Smooth muscle cell of the pulmonary artery (primary cell): ENCODE measurements around the gene TMX2. TPM values are rescaled to one million over a fixed set of nuclear protein-coding genes. Genes with fewer than 3 reads are reported as not detected.

Experiments
- total RNA-seq: library from RNA; depleted of rRNA; stranded (reverse); fragments of >200 nt; gene quantifications from 2 replicates; pipeline ENCODE4 v1.2.3, GENCODE V29; 2014

TMX2 gene
- total RNA-seq, result 79.5 and 81.0 TPM in 2 replicates

GRCh38 chr11:57712256-57713150 is at the start of gene TMX2:
TMX2 (plus strand) TSS chr11:57712593; CDS start chr11:57712619, 26 bp downstream.

GRCh38 chr11:57667736-57668433 is 44.5 kb upstream of the TMX2 start, which contains the start of gene ZDHHC5:
ZDHHC5 (plus strand) TSS chr11:57668114; CDS start chr11:57673091, 4,977 bp downstream.

DNA sequence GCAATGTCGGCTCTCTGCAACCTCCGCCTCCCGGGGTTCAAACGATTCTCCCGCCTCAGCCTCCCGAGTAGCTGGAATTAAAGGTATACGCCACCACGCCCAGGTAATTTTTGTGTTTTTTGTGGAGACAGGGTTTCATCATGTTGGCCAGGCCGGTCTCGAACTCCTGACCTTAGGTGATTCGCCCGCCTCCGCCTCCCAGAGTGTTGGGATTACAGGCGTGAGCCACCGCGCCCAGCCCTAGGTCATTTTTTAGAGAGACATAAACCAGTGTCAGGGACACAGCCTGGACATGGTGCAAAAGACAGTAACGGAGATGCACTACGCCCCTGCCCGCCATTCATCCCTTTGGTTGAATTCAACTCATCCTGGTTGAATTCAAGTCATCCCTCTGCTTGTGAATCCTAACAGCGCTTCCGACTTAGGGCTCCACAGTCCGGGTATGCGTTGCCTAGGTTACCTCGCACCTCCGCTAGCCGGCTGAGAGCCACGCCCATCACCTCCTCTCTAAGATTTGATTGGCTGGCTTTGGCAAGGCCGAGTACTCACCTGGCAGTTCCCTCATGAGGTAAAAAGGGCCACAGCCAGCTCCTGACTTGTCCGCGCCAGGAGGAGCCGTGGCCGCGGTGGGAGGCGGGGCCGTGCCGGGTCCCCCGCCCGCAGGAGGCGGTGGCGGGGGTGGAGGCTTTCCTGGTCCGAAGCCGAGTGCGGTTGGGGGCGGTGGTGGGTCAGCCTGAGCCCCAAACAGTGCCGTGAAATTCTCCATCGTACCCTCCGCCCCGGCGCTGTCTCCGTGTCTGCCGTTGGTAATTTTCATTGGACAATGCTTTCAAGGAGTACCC is 758 bp upstream of the TMX2 start, which contains the start of gene MED19:
TSS of gene MED19 (minus strand) at position 802 of the 842 bp plus-strand sequence. CDS start at position 766, 36 bp downstream.

DNA sequence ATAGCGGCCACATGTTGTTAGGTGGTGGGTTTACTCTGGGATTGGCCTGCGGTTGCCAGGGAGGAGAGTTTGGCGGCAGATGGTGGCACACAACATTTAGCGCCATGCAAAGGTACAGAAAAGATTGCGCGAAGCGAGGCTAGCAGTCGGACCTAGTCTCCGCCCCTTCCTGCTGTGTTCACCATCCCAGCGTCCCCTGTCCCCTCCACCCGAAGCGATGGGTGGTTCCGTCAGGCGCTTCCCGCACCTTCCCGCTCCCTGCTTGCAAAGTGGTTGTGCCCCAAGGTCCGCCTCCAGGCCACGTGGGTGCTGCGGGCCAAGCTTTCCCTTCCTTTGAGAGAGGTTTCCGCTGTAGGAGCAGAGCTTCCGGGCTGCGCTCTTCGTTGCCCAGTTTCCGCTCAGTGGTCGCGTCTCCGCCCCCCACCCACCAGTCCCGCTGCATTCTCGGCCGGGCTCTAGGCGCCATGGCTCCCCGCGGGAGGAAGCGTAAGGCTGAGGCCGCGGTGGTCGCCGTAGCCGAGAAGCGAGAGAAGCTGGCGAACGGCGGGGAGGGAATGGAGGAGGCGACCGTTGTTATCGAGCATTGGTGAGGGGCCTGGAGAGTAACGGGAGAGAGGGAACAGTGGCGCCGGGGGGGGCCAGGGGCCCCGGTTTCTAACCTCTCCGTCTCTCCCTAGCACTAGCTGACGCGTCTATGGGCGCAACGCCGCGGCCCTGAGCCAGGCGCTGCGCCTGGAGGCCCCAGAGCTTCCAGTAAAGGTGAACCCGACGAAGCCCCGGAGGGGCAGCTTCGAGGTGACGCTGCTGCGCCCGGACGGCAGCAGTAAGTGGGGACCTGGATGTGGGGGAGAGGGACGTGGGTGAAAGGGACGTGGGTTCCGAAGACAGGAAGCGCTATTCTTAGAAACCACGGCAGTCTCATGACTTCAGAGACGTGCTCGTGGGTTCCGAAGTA is 29.0 kb downstream of the TMX2 start, which contains the start of gene SELENOH:
TSS of gene SELENOH (plus strand) at position 360 of the 955 bp plus-strand sequence. CDS start at position 465, 105 bp downstream.

DNA sequence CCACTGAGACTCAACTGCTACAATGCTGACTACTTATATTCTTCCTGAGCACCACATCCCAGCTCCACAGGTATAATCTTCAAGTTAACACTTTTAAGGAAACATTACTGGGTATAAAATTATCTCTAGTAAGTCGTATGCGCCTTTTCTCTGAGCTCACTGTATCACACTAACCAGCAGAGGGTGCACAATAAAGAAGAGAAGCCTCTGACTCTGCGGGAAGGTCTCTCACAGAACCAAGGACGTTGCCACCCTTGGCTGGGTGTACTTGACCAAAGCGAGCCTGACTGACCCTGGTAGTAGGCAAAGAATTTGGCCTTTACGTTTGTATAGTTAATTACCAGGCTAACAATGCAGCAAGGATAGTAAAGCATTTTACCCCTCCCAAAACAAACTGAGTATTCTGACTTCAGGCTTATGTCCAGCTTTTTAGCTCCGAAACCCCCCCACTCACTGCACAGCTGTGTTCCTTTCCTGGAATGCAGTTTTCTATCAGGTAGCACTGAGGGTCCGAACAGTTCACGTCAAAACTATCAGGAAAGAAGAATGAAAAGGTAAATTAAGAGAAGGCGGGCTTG is 39.4 kb downstream of the TMX2 start, which contains the start of gene BTBD18:
TSS of gene BTBD18 (minus strand) at position 144 of the 578 bp plus-strand sequence. CDS start 631 bp downstream, outside the sequence.

GRCh38 chr11:57761301-57762234 is 49.2 kb downstream of the TMX2 start, which contains the start of gene CTNND1:
CTNND1 (plus strand) TSS chr11:57761802; CDS start chr11:57791479, 29,677 bp downstream.

Other genes with a start within 250 kb of the TMX2 start
- gene SLC43A1, start 196.9 kb upstream of the TMX2 start, total RNA-seq, result 6.3 and 12.7 TPM in 2 replicates
- gene TIMM10, start 181.8 kb upstream of the TMX2 start, total RNA-seq, result 18.6 and 24.2 TPM in 2 replicates
- gene SMTNL1, start 175.0 kb upstream of the TMX2 start, total RNA-seq, result not detected in 2 replicates
- 46.3 and 60.1 TPM in 2 replicates for gene UBE2L6, start 144.9 kb upstream of the TMX2 start, total RNA-seq
- gene SERPING1, start 114.9 kb upstream of the TMX2 start, total RNA-seq, result 11.6 and 43.9 TPM in 2 replicates
- gene YPEL4, start 62.7 kb upstream of the TMX2 start, total RNA-seq, result 1.2 and 1.8 TPM in 2 replicates
- gene CLP1, start 54.8 kb upstream of the TMX2 start, total RNA-seq, result 11.0 and 13.5 TPM in 2 replicates
- 47.3 and 57.9 TPM in 2 replicates for gene ZDHHC5, start 44.5 kb upstream of the TMX2 start, total RNA-seq
- 7.9 and 10.4 TPM in 2 replicates for gene MED19, start 378 bp upstream of the TMX2 start, total RNA-seq
- 49.5 and 83.5 TPM in 2 replicates for gene SELENOH, start 28.9 kb downstream of the TMX2 start, total RNA-seq
- not detected in 2 replicates for gene BTBD18, start 39.2 kb downstream of the TMX2 start, total RNA-seq
- 141 and 145 TPM in 2 replicates for gene CTNND1, start 49.2 kb downstream of the TMX2 start, total RNA-seq